HG02884 (cell line): ENCODE measurements around the gene P2RX4.
"Not testable (repeated sequence)": the region's sequence is repeated elsewhere in the genome, so short reads cannot be mapped to it uniquely, and the experiment has no call there.

Experiments used
- ATAC-seq: cut with Tn5 transposase; IDR thresholded peaks from one replicate; pipeline ENCODE4 v1.9.1; 2021; ENCODE audit warnings: mild to moderate bottlenecking, moderate library complexity; ENCODE audit not compliant: unreplicated experiment

Gene P2RX4

GRCh38 chr12:121209624-121210572 is at the start of gene P2RX4:
P2RX4 (plus strand) TSS chr12:121210129; CDS start chr12:121210165, 36 bp downstream.
- ATAC-seq = peak; percentile 73

GRCh38 chr12:121162384-121162783 is 47.5 kb upstream of the P2RX4 start:
- no peak for ATAC-seq

GRCh38 chr12:121162985-121163384 is 46.9 kb upstream of the P2RX4 start:
- ATAC-seq = no peak

- not testable (repeated sequence) for ATAC-seq
Observed at GRCh38 chr12:121164839-121165238, 45.1 kb upstream of the P2RX4 start.

- no peak for ATAC-seq
Observed at GRCh38 chr12:121165316-121165715, 44.6 kb upstream of the P2RX4 start.

- ATAC-seq = no peak
Observed at GRCh38 chr12:121166356-121166755, 43.6 kb upstream of the P2RX4 start.

- no peak for ATAC-seq
Observed at GRCh38 chr12:121167232-121167820, 42.6 kb upstream of the P2RX4 start.

- ATAC-seq = no peak
Observed at GRCh38 chr12:121167951-121168350, 42.0 kb upstream of the P2RX4 start.

GRCh38 chr12:121170151-121170550 is 39.8 kb upstream of the P2RX4 start:
- no peak for ATAC-seq

- ATAC-seq = no peak
Observed at GRCh38 chr12:121170611-121171260, 39.2 kb upstream of the P2RX4 start.

- ATAC-seq = no peak
Observed at GRCh38 chr12:121172145-121172544, 37.8 kb upstream of the P2RX4 start.

- no peak for ATAC-seq
Observed at GRCh38 chr12:121175383-121176119, 34.4 kb upstream of the P2RX4 start.

GRCh38 chr12:121176826-121177529 is 33.0 kb upstream of the P2RX4 start:
- ATAC-seq = no peak

- ATAC-seq = no peak
Observed at GRCh38 chr12:121181181-121181580, 28.7 kb upstream of the P2RX4 start.

- no peak for ATAC-seq
Observed at GRCh38 chr12:121182222-121182893, 27.6 kb upstream of the P2RX4 start.

- no peak for ATAC-seq
Observed at GRCh38 chr12:121184425-121184824, 25.5 kb upstream of the P2RX4 start.

- no peak for ATAC-seq
Observed at GRCh38 chr12:121184984-121185889, 24.7 kb upstream of the P2RX4 start.

GRCh38 chr12:121186826-121187225 is 23.1 kb upstream of the P2RX4 start:
- ATAC-seq = no peak

- ATAC-seq = no peak
Observed at GRCh38 chr12:121187501-121187900, 22.4 kb upstream of the P2RX4 start.
